Glutamatergic neuron (in vitro differentiated cells): ENCODE data around the gene TMEM267. TPM values are rescaled to one million over a fixed set of nuclear protein-coding genes. Genes with fewer than 3 reads are reported as not detected.

Experiments
- DNase-seq: peaks from one replicate; pipeline ENCODE4 v3.0.0; 2022
- H3K27ac Mint-ChIP-seq: one replicate; pipeline ENCODE4 v1.8.0; 2020; ENCODE audit warnings: mild to moderate bottlenecking, mixed read lengths, inconsistent platforms; ENCODE audit not compliant: unreplicated experiment
- H3K27me3 Mint-ChIP-seq: one replicate; pipeline ENCODE4 v1.8.0; 2020; ENCODE audit warnings: mild to moderate bottlenecking, moderate library complexity, mixed read lengths, inconsistent platforms; ENCODE audit not compliant: unreplicated experiment
- H3K36me3 Mint-ChIP-seq: one replicate; pipeline ENCODE4 v1.8.0; 2020; ENCODE audit warnings: mild to moderate bottlenecking, mixed read lengths, inconsistent platforms; ENCODE audit not compliant: unreplicated experiment
- H3K4me1 Mint-ChIP-seq: one replicate; pipeline ENCODE4 v1.8.0; 2020; ENCODE audit warnings: mild to moderate bottlenecking, low read depth, mixed read lengths, inconsistent platforms; ENCODE audit not compliant: unreplicated experiment
- H3K4me3 Mint-ChIP-seq: one replicate; pipeline ENCODE4 v1.8.0; 2020; ENCODE audit warnings: mild to moderate bottlenecking, mixed read lengths, inconsistent platforms; ENCODE audit not compliant: unreplicated experiment
- H3K9me3 Mint-ChIP-seq: one replicate; pipeline ENCODE4 v1.8.0; 2020; ENCODE audit warnings: mild to moderate bottlenecking, moderate library complexity, mixed read lengths, inconsistent platforms; ENCODE audit not compliant: unreplicated experiment
- total RNA-seq: library from RNA; stranded (reverse); fragmentation: NEBNext Ultra II Directional; extraction: Animal tissue kit (Norgen Biotek cat#: 25700); gene quantifications from one replicate; pipeline ENCODE4 v1.2.1, GENCODE V29; 2021; ENCODE audit not compliant: unreplicated experiment
- TF ChIP-seq, protein P1 (sequence below): fragments of 200-600 bp; sonication (generic); IDR thresholded peaks from one replicate; pipeline ENCODE4 v1.5.0; 2021; ENCODE audit not compliant: partially characterized antibody, unreplicated experiment

TMEM267 gene
- total RNA-seq, 1 donor from 2014 or later: 6.8 TPM

DNA sequence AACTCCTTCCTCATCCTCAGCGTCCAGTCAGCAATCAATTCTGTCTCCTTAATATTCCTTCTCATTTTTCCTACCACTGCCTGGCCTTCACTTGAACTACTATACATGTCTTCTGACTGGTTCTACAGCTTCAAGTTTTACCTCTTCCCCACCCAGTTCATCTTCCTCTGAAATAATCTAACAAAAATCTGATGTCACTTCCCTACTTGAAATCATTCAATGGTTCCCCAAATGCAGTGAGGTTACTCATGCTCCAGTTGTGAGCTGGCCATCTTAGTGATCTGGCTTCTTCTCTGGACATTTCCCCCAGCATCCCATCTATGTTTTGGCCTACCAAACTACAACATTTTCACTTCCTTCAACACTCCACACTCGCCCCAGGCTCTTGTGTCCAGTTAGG, 14.9 kb upstream of the TMEM267 start:
- H3K27ac Mint-ChIP-seq: no peak overlapping the region
- H3K4me3 Mint-ChIP-seq: no peak overlapping the region
- no peaks in the 10 kb centered on the region for H3K9me3 Mint-ChIP-seq
- no peaks in the 10 kb centered on the region for H3K4me1 Mint-ChIP-seq
- no peaks in the 10 kb centered on the region for H3K36me3 Mint-ChIP-seq
- TF ChIP-seq, protein P1, sequence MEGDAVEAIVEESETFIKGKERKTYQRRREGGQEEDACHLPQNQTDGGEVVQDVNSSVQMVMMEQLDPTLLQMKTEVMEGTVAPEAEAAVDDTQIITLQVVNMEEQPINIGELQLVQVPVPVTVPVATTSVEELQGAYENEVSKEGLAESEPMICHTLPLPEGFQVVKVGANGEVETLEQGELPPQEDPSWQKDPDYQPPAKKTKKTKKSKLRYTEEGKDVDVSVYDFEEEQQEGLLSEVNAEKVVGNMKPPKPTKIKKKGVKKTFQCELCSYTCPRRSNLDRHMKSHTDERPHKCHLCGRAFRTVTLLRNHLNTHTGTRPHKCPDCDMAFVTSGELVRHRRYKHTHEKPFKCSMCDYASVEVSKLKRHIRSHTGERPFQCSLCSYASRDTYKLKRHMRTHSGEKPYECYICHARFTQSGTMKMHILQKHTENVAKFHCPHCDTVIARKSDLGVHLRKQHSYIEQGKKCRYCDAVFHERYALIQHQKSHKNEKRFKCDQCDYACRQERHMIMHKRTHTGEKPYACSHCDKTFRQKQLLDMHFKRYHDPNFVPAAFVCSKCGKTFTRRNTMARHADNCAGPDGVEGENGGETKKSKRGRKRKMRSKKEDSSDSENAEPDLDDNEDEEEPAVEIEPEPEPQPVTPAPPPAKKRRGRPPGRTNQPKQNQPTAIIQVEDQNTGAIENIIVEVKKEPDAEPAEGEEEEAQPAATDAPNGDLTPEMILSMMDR: no peak
- no peaks in the 10 kb centered on the region for H3K27me3 Mint-ChIP-seq
- no peak for DNase-seq

DNA sequence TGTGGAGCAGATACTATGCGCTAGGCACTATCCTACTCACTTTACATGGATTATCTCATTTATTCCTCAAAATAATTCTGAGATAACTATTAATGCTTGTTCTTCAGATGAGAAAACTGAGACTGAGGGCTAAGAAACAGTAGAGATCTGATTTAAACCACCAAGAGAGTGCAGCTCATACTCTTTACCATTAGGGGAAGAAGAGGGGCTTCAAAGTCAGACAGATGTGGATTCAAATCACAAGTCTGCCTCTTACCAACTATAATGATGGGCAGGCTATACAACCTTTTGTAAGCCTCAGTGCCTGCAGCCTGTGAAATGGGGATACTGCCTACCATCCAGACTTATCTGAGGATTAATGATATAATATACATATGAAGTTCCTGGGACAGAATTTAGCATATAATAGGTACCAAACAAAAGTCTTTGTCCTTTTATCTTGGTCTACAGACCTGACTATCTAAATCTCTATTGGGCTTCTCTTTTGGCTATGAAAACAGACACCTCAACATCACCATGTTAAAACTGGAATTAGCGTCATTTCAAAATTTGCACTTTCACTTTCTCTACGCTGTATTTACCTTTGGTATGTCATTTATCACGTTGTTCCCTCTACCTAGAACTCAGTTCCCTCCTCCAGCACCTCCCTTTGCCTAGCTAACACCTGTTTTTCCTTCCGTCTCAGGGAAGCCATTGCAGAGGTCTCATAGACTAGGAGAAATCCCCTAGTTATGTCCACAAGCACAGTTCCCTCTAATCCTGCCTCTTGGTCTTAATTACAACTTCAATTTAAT, 13.8 kb upstream of the TMEM267 start:
- TF ChIP-seq, protein P1: no peak
- no peak for DNase-seq
- Mint-ChIP-seq H3K27me3 (no peaks in the 10 kb centered on the region), H3K36me3 (no peaks in the 10 kb centered on the region), H3K9me3 (no peaks in the 10 kb centered on the region), H3K4me3 (peak overlapping the region; percentile 3), H3K4me1 (no peaks in the 10 kb centered on the region), H3K27ac (no peak overlapping the region)

- Mint-ChIP-seq H3K27me3 (no peaks in the 10 kb centered on the region), H3K9me3 (no peaks in the 10 kb centered on the region)
Measured at GRCh38 chr5:43491326-43491725, 7.7 kb upstream of the TMEM267 start.

GRCh38 chr5:43486353-43486752, 2.7 kb upstream of the TMEM267 start:
- TF ChIP-seq, protein P1: no peak
- H3K27ac Mint-ChIP-seq: no peak overlapping the region
- peaks cover 7% of the 10 kb centered on the region for H3K4me1 Mint-ChIP-seq
- no peak for DNase-seq
- H3K4me3 Mint-ChIP-seq: no peak overlapping the region
- peaks cover 7% of the 10 kb centered on the region for H3K9me3 Mint-ChIP-seq
- H3K27me3 Mint-ChIP-seq: peaks cover 2% of the 10 kb centered on the region
- H3K36me3 Mint-ChIP-seq: no peaks in the 10 kb centered on the region

More at GRCh38 chr5:43491326-43491725, 7.7 kb upstream of the TMEM267 start:
- Mint-ChIP-seq H3K27ac (no peak overlapping the region), H3K4me1 (no peaks in the 10 kb centered on the region), H3K36me3 (no peaks in the 10 kb centered on the region), H3K4me3 (no peak overlapping the region)
- DNase-seq: no peak
- TF ChIP-seq, protein P1: no peak

GRCh38 chr5:43485406-43485805, 1.7 kb upstream of the TMEM267 start:
- H3K27ac Mint-ChIP-seq: no peak overlapping the region
- H3K9me3 Mint-ChIP-seq: peaks cover 7% of the 10 kb centered on the region
- H3K27me3 Mint-ChIP-seq: peaks cover 4% of the 10 kb centered on the region
- peaks cover 7% of the 10 kb centered on the region for H3K4me1 Mint-ChIP-seq
- DNase-seq: no peak
- TF ChIP-seq, protein P1: no peak
- no peaks in the 10 kb centered on the region for H3K36me3 Mint-ChIP-seq
- H3K4me3 Mint-ChIP-seq: peak overlapping the region; percentile 5
